Endometrial microvascular endothelial cells (primary cell): ENCODE results near the gene AFF3. TPM values are rescaled to one million over a fixed set of nuclear protein-coding genes. Genes with fewer than 3 reads are reported as not detected.

ENCODE experiments used
- in situ Hi-C: cut with HindIII; loops from 2 replicates; pipeline ENCODE4 v1.10.0; 2017; ENCODE audit warnings: low sequenced_read_pairs, low pct_unique_long_range_greater_than_20kb; ENCODE audit errors: inconsistent ontology term
- total RNA-seq: library from RNA; depleted of rRNA; stranded (reverse); fragments of >200 nt; gene quantifications from one replicate; pipeline ENCODE4 v1.2.3, GENCODE V29; 2015; ENCODE audit errors: inconsistent ontology term

Gene AFF3
- total RNA-seq, 1 donor from 2014 or later: 19.5 TPM

DNA sequence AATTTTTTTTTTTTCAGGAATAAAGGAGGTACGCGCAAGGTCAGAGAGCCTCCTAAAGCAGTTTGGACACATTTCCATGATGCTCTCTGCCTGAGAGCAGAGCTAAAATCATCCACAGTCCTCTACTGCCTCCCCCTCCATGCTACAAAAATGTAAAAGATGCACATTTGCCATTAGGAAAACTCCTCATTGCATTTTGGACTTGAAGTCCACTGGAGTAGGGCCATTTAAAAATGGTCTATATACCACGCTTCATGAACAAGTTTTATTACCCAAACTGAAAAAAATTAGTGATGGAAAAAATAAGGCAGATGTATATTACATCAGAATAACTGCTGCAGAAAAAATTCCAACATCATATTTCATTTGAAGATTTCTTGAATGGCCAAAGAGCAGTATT, 256.0 kb downstream of the AFF3 start:
- in situ Hi-C loops: no loop called here

DNA sequence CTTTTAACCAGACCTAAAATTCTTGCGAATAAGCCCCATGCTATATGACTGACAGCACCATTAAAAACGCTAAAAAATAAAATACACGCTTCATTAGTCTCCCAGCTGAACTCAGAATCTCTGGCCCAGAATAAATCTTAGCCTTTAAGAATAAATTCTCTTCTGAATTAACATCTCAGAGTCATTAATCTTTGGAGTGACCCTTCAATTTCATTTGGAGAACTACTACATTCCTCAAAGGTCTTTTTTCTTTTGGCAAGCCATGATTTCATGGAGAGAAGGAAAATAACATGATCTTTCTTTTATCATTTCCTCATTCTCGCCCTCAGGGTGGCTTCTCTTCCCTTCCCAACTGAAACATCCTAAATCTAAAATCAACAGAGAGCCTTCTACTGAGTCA, 259.0 kb downstream of the AFF3 start:
- in situ Hi-C loops: no loop called here

DNA sequence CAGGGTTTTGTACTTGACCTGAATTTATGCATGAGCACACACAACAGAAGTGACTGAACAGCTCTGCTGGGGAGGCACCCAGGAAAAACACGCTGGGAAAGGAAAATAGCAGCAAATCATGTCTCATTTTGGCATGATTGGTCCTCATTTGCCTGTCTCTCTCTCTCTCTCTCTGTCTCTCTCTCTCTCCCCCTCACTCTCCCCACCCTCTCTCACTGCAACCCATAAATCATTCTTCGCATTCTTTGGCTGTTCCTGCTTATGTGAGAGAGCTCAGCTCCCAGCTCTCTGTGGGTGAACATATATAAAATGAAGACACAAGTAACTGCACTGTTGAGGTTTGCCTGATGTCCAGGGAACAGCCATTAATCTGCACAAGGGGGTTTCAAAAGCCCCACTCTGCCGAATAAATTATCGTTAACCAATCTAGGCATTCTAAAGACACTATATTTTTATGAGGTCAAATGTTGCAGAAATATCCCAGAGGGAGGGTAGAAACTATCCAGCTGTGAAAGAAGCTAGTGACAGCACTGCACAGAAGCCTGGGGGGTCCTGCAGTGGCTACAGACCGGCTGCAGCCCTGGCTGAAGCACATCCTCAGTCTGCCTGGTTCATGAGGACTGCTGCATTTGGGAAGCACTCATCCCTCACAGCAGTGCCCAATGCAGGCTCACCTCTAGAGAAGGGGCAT, 260.3 kb downstream of the AFF3 start:
- in situ Hi-C loops: no loop called here

DNA sequence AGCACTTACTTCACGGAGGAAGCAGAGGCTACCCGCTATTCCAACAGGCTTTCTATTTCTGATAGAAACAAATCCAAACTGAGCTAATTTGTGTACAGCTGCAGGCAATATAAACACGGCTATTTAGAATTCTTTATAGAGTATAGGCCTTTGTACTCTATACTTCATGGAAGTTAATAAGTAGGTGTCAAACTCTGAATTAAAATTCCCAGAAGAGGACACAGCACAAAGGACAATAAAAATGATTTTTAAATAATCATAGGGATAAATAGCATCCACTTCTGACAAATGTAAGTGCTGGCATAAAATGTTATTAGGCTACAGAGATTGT, 261.5 kb downstream of the AFF3 start:
- in situ Hi-C loops: no loop called here

DNA sequence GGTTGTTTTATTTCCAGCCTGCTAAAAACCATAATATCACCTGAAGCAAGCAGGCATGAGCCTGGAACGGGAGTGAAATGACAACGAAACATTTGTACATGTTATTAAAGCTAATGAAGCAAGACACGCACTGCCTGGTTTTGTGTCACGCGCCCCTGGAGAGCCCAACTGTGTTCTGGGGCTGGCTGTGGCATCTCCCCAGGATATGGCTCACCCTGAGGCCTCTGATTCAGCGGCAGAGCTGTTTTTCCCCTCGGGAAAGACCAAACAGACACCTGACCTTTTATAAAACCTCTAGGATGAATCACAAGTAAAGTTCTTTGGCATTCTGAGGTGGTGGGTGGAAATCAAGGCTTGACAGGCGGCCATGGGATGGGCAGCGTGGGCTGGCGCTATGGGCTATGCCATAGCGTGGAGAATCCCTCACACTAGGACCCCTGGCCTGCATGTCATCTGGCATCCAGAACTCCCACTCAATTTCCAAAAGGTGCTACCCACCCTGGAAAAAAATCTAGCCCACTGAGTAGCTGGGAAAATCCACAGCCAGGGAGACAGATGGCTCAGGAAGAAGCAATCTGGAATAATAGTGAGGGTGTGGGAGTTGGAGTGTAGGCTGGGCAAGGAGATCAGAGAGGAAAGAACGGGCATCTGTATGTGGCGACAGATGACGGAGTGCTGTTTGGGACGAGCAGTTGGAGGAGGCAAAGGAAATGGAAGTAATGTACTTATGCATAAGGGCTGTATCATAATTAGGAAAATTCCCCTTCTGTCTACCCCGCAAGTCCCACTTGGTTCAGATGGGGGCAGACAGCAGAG, 262.0 kb downstream of the AFF3 start:
- in situ Hi-C loops: no loop called here

DNA sequence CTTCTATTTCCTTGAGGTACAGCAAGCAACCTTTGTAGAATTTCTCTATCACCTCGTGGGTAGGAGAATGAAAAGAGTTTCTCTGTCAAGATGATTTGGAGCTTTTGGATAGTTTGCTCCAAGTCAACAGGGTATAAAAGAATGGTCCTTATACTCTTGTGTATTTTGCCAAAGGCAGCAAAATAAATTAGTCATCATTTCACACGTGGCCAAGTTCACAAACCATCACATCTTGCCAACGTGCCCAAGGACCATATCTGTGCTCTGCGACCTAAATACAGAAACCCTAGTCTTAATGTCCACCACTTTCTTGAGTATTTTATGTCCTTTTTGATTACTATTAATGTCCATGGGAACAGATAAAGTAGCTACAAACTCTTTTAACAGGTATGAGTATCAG, 262.9 kb downstream of the AFF3 start:
- in situ Hi-C loops: no loop called here

DNA sequence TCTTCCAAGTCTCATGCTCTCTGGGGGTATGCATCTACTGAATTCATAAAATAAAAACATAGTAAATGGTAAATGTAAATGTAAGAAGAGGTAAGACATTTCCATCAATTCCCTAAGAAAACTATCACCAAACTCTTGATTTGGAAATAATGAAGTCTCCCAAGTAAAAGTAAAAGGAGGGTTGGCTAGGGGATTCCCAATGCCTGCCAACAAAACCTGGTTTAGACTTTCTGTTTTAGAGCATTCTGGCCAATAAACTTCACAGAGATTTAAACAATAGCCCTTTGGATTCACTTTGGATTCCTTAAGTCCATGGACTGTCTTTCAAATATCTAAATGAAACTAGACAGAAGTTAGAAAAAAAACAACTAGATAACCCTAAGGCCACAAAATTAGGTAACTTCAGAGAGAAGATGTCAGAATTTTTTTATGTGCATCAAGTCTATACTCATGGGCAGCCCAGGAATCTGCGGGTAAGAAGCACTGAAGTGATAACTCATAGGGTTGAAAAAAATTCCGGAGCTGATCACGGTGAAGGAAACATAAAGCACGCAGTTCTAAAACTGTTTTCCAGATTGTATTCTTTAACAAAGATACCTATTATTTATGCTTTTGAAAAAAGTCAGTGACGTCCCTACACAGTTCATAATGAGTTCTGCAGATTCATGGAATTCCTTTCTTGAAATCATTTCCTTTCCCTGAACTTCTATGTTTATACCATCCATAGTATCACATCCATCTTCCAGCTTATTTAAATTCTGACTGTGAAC, 263.6 kb downstream of the AFF3 start:
- in situ Hi-C loops: no loop called here

DNA sequence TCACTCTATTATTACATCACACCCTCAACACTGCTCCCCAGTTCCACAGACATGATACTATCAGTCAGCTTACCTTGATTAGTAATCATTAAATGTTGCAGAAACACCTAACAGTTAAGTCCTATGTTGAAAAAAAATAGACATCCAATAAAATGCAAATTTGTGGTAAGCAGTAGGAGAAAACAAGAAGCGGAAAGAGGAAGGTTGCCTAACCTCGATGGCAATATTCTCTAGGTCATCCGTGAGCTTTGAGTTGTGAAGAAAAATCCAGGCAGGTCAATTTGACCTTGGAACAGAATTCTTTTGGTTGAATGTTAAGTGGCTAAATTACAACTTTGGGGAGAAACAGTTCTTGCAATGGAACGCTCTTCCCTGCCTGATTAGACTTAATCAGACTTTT, 264.4 kb downstream of the AFF3 start:
- in situ Hi-C loops: no loop called here

DNA sequence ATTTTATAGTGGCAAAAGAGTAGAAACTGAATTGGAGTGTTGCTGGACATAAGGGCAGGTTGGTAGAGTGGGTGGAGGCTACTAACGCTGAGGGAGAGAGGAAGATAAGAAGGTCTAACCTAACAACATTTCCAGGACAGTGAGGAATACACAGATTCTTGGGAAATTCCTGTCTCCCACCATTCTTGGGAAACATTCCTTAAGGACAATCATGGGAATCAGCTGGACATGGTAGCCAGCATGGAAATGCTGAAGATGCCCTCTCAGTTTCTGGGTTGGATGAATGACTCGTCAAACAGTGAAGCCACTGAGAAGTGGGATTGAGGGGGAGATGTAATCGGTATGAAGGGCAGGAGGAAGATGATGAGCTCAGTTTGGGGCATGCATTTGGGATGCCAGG, 265.4 kb downstream of the AFF3 start:
- in situ Hi-C loops: no loop called here

DNA sequence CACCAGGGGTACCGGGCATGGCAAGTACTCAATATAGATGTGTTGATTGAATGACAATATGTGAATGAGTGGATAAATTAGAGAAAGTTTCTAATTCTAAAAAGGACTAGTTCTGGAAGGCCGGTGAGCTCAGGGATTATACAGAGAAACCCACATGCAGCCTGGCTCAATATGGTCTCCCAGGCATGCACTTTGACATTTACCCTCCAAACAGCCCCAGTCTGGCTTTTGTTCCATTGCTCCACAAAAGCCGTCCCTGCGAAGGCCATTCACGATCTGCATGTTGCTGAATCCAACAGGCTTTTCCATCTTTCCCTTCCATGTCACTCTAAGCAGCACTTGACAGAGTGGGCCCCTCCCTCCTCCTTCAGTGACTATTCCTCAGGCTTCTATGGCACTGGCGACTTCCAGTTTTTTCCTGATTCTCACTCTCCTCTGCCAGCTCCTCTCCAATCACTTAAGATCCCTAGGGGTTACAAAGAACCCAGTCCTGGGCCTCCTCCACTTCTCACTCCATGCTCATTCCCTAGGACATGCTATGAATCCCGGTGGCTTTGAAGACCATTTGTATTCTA, 266.7 kb downstream of the AFF3 start:
- in situ Hi-C loops: no loop called here

DNA sequence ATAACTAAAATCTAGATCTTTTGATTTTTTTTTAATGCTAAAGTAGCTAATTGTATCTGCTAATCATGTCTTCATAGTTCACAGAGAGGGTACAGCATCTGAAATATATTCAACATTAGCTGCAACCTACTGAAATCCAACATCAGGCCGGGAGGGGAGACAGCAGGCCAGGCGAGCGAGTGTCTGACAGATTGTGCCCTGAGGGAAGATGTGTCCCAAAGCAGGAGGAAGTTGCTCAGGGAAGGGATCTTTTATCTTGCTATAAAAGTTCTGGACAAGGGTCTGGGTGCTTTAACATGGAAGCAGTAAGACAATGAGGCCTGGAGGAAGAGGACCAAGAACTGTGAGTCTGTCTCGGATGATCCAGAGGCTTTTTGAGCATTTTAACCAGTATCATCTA, 274.1 kb downstream of the AFF3 start:
- in situ Hi-C loops: no loop called here

DNA sequence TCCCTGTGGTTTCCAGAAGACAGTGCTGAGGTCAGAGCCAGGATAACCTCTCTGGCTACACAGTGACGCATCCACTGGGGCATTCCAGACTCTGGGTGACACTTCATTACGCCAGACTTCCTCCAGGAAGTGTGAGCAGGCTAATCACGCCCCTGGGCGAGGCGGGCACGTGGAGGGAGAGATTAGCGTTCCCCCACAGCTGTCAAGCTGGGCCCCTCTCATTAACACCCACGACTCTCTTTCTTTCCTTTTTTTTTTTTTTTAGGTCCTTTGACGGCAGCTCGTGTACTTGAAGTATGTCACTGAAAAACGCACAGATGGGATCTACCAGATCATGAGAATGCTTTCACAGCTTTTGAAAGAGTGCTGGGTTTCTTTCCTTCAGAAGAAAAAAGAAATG, 274.6 kb downstream of the AFF3 start:
- in situ Hi-C loops: no loop called here

DNA sequence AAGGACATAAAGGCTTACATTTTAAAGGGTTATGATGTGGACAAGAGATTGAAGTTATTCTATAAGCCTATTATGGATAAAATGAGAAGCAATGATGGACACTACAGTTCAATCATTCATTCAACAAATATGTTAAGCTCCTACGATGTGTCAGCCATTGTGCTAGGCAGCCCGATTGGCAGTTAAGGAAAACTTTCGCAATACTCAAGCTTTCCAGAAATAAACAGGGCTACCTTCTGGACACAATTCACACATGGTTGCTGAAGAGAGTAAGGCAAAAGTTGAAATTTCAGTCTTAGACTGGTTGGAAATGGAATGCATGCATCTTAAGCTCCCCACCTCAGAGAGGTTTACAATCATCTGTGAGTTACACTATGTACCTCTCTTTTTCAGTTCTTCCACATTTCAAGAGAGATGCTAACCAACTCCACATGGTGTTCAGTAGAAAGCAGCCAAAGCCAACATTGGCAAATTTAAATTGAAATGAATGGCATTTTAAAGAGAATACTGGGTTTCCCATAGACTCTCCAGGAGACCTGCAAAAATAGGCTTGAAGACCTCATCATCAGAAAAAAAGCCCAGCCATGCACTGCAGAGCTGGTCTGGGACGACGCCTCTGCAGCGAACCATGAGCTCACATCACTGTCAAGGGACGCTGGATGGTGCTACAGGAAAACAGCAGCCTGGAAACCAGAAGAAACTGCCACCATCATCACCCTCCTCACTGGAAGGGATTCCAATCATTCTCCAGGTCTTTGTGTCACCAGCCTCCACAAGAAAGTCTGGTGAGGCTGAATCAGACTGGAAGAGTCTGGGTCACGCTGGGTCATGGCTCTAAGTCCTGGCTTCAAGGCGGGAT, 276.3 kb downstream of the AFF3 start:
- in situ Hi-C loops: no loop called here

DNA sequence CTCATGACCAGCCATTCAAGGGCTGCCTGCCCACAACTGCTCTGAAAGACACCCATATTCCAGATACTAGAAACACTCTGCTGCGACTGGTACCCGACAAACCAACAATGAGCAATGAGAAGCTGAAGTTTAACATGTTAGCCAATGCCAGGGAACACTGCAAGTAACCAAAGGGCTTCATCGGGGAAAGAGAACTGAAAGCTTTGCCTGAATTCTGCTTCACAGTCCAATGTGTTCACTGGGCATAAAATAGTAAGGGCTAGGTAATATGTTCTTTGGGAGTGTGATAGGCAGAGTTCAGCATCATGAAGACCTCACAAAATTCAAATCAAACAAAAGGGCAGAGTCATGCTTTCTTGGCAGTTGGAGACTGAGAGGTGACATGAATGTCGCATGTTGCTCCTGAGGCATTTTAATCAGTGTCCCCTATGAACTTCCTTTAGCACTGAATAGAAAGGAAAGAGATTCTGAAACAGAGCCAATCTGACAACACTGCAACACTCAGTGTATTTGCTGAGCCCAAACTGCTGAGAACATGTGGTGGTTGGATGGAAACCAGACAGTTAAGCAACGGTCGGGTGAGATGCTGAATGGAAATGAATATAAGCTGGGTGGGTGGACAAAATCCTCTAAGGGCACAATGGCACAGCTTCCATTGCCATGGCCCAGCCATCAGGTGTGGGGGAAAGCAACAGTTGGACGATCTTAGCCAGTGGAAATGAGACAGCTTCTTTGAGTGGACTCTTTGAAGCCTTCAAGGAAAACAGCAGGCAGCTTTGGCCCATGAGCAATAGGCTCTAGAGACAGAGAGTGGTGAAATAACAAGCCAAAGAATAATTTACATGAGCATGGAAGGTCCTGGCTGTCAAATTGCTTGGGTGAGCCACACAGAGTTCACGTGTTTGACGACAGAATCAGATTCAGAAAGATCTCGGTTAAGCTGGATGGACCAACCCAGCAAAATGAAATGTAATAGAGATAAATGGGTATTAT, 277.5 kb downstream of the AFF3 start:
- in situ Hi-C loops: no loop called here

DNA sequence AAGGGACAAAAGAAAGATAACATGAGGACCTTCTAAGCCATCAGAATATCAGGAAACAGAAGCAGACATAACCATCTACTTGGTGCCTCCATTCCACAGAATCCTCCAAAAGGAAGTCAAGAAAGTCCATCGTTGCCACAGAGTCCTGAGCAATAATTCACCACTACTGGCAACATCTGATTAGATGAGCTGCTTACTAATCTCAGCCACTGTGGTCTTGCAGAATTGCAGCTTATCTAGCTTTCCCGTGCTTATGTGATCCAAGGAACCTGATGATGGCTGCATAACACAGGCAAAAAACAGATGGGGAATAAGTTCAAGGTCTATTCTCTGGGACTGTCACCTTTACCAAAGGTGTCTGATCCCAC, 278.5 kb downstream of the AFF3 start:
- in situ Hi-C loops: no loop called here

DNA sequence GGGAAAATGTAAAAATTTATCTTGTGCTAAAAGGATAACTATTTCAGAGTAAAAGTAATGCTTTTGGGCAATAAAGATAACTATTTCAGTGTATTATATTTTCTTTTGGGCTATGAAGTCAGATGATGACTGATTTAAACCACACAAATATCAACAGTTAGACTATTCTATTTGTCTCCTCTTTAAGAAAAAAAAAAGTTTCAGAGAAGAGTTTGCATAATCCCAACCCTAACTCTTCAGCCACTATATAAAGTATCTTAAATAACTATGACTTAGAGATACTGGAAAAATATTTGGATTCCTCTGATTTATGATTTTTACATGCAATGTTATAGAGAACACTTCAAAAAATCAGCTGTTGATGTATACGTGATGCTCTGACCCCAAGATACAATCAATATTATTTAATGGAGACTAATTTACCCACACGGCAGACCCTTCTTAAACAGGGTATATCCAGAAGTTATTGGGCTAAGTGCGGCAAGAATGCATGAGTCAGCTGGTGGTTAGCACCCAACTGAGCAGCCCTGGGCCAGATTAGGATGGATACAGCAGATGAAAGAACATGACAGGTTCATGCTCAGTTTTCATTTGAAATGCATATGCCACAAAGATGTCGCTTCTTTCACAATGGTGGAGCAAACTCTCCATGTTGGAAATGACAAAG, 279.0 kb downstream of the AFF3 start:
- in situ Hi-C loops: no loop called here

DNA sequence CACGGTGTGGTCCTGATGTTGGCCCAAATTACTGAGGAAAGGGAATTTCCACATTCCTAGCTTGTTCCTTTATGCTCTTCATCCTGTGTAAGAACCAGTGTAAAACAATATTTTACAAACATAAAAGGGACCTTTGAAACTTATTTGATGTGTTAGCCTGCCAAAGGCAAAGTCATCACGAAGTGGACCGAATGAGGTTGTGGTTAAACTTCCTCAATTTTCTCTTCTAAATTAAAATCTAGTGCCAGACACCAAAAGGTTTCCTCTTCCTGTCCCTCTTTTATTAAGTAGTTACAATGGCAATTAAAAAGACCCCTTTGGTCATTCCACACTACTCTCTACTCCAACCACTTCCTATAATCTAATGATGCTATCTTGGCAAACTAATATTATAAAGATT, 279.8 kb downstream of the AFF3 start:
- in situ Hi-C loops: no loop called here
